ENCODE data around the gene SLC38A3. TPM values are rescaled to one million over a fixed set of nuclear protein-coding genes. Genes with fewer than 3 reads are reported as not detected.
A peak's percentile ranks its signal among the peaks of the same experiment; 100 is the strongest.

Gene SLC38A3
- total RNA-seq, 1 donor from 2014 or later = 0.07 TPM

GRCh38 chr3:50168791-50169190, 36.3 kb upstream of the SLC38A3 start:
- no peak for DNase-seq (ENCODE audit: low read depth, low spot score)

DNA sequence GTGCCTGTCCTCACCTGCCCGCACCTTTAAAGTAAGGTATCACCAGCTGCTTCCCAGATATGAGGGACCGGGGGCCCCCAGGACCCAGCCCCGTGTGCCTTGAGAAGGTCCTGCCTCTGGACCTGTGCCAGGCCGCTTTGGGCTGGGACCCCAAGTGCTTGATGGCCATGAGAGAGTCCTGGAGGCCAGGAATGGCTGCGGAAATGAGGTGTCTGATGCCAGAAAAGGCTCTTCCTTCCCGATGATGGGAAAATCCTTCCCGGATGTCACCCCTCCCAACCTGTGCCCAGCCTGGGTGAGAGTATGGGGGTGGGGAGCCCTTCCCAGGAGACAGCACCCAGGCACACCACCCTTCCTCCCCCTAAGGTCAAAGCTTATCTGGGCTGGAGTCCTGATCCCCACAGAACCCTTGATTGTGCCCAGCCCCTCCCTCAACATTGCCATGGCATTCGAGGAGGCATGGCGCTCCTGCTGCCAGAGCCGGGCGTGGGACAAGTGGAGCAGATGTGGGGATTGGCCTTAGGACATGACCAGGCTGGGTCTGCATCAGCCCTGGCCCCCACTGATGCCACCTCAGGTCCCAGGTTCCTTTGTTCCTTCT, 35.7 kb upstream of the SLC38A3 start:
- no peak for DNase-seq (ENCODE audit: low read depth, low spot score)

DNA sequence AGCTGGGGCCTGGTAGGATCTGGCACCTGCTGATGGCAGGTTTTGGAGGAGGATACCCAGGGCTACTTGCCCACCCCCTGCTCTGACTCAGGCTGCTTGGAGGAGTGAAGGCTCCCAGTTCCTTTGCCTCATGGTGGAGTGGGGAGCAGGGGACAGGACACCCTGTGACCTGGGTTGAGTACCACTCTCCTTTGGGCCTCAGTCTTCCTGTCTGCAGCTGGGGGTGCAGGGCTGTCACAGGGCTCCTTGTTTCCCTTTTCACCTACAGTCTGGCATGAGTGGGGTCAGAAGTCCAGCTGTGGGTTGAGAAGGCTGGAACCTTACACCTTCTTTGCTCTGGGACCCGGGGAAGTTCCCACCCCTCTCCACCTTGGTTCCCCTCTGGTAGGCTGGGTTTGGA, 35.2 kb upstream of the SLC38A3 start:
- DNase-seq (ENCODE audit: low read depth, low spot score) = no peak

- peak; percentile 84 for DNase-seq (ENCODE audit: low read depth, low spot score)
These were observed 34.4 kb upstream of the SLC38A3 start for GRCh38 chr3:50170689-50171088.

- no peak for DNase-seq (ENCODE audit: low read depth, low spot score)
These were observed 33.4 kb upstream of the SLC38A3 start for GRCh38 chr3:50171540-50172301.

GRCh38 chr3:50172626-50173220, 32.3 kb upstream of the SLC38A3 start:
- no peak for DNase-seq (ENCODE audit: low read depth, low spot score)

GRCh38 chr3:50173685-50174516, 31.2 kb upstream of the SLC38A3 start:
- DNase-seq (ENCODE audit: low read depth, low spot score) = no peak

DNA sequence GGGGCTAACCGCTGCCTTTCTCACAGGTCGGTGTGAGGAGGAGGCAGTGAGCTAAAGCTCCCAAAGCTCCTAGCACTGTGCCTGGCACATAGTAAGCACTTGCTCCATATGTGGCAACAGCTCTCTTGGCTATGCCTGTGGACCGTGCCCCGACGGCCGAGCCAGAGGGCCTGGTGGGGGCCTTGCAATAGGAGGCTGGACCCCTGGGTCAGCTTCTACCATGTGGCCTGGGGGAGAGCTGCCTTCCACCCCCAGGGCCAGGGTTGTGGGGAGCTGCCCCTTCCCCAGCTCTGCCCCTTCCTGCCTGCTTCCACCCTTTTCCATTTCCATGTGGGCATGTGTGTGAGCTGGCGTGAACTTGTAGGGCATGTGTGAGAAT, 30.6 kb upstream of the SLC38A3 start:
- DNase-seq (ENCODE audit: low read depth, low spot score) = no peak

DNA sequence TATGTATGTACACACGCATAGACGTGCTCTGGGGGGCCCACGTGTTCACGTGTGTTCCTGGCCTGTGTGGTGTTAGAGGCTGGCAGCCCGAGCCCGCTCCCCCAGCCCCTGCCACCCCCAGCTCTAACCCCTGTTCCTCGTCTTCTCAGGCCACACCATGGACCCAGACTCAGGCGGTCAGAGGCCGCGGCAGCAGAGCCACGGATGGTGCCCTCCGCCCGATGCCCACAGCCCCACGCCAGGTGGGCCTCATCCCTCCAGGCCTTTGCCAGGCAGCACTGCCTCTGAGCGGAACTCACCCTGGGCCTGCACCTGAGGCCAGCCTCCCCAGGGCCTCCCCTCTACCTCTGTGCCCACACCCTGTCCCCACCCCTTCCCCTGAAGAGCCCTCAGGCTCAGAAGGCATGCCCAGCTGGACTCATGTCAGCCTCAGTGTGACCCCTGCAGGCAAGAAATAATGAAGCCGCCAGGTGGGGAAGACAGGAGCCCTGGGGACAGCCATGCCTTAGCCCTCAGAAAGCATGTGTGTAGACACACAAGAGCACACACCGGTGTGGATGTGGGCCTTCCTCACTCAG, 30.0 kb upstream of the SLC38A3 start:
- no peak for DNase-seq (ENCODE audit: low read depth, low spot score)

DNA sequence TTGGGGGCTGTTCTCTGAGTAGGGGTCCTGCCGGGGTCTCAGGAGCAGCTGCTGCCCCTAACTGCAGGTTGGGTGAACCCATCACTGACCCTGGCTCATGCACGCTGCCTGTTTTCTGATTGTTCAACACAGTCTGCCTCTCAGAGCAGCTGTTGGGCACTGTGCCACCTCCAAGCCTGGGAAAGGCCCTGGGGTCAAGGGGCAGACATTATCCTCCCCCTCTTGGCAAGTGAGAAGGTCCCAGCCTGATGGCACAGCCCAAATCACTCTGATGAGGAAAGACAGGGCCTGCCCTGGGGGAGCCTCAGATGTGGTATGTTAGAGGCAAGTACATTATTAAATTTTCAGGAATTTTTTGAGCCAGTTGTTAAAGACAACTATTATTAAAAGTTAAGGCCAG, 27.7 kb upstream of the SLC38A3 start:
- no peak for DNase-seq (ENCODE audit: low read depth, low spot score)

GRCh38 chr3:50179710-50180109, 25.4 kb upstream of the SLC38A3 start:
- DNase-seq (ENCODE audit: low read depth, low spot score) = no peak

DNA sequence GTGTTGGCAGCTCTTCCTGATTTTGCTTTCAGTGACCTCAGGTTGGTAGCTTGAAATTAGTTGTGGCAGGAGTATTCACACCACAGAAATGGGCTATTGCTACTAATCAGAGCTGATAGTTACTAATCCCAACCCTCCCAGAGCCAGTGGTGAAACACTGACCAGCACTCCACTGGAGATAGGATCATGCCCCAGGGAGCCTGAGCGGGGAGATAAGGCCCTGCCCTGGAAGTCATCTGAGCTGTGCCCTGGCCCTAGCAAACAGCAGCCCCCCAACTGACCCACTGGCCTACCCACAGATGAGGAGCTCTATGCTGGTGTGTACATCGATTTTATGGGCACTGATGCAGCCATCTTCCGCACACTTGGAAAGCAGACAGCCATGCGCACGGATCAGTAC, 23.1 kb upstream of the SLC38A3 start:
- no peak for DNase-seq (ENCODE audit: low read depth, low spot score)

DNA sequence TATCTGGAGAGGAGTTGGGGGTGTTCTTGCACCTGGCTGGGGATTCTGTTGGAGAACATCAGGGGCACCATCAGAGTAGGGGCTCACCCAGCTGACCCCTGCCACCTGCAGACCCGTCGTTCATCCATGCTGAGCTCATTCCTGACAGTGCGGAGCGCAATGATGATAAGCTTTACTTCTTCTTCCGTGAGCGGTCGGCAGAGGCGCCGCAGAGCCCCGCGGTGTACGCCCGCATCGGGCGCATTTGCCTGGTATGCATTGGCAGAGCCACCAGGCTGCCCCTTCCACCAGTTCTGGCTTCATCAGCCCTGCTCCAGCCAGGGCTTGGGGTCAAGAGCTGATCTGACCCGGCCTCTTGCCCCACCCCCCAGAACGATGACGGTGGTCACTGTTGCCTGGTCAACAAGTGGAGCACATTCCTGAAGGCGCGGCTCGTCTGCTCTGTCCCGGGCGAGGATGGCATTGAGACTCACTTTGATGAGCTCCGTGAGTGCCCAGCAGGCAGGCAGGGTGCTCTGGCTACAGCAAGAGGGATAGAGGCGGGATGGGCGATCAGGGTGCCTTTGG, 22.5 kb upstream of the SLC38A3 start:
- DNase-seq (ENCODE audit: low read depth, low spot score) = no peak

DNA sequence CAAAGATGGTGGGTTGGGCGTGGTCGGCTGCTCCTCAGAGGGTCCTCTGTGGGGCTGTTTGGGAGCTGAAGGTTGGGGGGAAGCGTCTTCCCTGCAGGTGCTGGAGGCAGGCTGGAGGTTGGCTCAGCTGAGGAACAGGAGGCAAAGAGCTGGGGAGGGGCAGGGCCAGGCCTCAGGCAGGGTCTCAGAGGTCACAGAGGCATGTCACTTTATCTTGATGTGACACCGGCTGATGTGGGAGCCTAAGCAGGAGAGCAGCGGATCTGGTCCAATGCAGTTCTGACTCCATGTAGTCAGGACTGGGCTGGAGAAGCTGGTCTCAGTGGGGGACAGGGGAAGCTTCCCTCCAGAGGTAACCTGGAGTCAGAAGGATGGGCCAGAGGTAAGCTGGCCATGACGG, 21.3 kb upstream of the SLC38A3 start:
- DNase-seq (ENCODE audit: low read depth, low spot score) = no peak

- no peak for DNase-seq (ENCODE audit: low read depth, low spot score)
These were observed 20.7 kb upstream of the SLC38A3 start for GRCh38 chr3:50184242-50184978.

GRCh38 chr3:50185230-50185629, 19.8 kb upstream of the SLC38A3 start:
- DNase-seq (ENCODE audit: low read depth, low spot score) = no peak

DNA sequence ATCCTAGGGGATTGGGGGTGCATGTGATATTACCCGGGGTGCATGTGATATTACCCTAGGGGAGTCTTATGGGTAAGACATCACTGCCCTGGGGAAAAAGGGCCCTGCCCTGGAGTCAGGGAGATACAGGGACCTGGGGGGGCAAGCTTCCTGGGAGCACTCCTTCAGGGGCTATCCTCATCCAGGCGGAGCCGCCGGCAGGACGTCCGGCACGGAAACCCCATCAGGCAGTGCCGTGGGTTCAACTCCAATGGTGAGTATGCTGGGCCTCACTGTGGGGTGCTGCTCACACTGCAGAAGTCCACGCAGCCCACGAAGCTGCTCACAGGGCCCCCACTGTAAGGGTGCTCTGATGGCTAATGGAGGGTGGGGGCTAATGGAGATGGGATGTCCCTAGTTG, 19.0 kb upstream of the SLC38A3 start:
- DNase-seq (ENCODE audit: low read depth, low spot score) = no peak

DNA sequence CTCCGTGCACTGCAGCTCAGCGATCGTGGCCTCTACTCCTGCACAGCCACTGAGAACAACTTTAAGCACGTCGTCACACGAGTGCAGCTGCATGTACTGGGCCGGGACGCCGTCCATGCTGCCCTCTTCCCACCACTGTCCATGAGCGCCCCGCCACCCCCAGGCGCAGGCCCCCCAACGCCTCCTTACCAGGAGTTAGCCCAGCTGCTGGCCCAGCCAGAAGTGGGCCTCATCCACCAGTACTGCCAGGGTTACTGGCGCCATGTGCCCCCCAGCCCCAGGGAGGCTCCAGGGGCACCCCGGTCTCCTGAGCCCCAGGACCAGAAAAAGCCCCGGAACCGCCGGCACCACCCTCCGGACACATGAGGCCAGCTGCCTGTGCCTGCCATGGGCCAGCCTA, 17.3 kb upstream of the SLC38A3 start:
- no peak for DNase-seq (ENCODE audit: low read depth, low spot score)

DNA sequence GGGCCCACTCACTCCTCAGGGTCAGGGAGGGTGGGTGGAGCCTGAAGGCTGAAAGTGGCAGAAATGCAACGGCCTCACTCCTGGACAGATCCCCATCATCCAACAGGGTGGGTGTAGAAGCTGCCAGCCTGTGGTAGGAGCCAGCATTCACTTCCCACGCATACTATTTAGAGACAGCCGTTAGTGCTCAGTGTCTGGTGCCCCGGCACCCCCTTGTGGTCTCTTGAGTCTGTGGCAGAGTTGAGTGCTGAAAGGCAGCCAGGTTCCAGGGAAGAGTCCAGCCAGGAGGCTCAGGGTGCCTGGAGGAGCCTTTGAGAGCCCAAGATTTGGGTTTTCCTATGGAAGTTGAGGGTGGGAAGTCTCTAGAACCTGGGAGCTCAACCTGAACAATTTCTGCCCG, 15.8 kb upstream of the SLC38A3 start:
- DNase-seq (ENCODE audit: low read depth, low spot score) = peak; percentile 57

DNA sequence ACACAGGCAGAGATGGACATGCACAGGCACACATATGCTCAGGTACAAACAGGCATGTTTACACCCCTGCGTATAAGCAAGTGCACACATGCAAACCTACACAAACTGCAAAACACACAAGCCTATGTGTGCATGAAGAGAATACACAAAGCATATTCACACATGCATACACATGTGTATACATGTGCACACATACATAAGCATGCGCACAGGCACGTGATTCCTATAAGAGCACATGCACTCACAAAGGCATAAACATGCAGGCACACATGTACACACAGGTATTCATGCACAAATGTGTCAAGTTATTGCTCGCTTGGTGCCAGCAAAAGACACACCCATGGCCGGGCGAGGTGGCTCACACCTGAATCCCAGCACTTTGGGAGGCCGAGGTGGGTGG, 15.1 kb upstream of the SLC38A3 start:
- DNase-seq (ENCODE audit: low read depth, low spot score) = no peak
